Hypothalamus (tissue), 51 donors: ENCODE data around the gene MORF4L2.
A peak's percentile ranks its signal among the peaks of the same experiment; 100 is the strongest.

Experiments used
- DNase-seq, 51 donors: peaks; one replicate each; lab custom pipeline; 2025; lab: John Stamatoyannopoulos, UW

MORF4L2 gene

DNA sequence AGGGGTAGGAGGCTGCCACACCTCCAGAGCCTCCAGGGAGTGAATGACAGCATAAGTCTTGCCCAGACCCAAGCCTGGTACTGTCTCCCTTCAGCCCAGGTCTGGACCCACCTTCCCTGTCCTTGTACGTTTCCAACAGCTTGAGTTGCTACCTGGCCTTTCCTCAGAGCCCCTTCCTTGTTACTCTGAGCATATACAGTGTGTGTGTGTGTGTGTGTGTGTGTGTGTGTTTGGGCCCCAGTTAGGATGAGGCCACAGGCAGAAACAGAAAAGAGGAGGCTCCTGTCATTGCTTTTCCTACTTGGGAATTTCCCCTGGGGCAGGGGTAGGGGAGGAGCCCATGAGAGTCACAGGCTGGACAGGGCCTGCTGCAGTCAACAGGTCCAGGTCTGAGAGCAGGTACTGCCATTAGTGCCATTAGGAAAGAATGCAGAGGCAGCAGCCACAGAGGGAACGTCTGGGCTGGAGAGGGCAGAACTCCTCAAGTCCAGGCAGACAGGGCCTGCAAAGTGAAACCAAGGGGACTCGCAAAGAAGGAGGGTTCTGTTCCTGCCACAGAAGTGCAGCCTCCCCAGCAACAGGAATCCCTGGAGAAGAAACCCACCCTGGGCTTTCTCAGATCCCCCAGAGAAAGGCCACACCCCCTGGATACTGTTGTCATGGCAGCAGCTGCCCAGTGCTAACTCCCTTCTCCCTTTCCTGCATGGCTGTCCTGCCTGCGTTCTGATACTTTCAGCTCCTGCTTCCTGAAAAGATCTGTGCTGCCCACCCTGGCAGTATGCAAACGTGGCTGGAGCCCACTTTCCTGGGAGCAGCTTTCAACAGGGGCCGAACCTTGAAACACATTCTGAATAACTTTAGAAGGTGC, 47.8 kb downstream of the MORF4L2 start:
- peak in 21 of 51 donors; percentile 0 to 19 (median 3) for DNase-seq

DNA sequence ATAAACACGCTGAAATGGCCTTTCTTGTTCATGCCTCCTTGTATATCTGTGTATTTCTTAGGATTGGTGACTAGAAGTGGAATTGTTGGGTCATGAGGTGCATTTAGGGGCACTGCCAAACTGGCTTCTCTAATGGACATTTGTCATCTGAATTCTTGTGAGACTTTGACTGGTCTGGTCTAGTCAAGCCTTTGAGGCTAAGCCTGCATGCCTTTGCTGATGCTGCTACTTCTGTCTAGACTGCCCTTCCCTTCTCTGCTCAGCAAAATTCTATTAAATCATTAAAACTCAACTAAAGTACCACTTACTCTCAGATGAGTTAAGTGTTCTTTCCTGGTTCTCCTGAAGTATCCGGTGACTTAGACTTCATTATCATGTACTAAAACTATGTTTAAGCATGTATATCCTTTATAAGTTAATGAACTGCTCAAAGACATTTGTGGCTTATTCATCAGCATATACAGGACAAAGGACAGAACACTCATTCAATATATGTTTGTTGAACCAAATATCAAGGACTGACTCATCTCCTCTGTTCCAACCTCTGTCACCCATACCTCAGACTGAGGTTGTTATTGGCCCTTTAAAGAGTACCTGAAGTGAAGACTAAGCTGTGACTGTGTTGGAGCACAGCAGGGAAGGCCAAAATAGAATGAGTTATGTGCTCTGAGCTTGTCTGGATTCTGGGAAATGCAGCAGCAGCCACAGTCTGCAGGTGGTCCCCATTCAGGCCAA, 48.7 kb downstream of the MORF4L2 start:
- DNase-seq = no peak

DNA sequence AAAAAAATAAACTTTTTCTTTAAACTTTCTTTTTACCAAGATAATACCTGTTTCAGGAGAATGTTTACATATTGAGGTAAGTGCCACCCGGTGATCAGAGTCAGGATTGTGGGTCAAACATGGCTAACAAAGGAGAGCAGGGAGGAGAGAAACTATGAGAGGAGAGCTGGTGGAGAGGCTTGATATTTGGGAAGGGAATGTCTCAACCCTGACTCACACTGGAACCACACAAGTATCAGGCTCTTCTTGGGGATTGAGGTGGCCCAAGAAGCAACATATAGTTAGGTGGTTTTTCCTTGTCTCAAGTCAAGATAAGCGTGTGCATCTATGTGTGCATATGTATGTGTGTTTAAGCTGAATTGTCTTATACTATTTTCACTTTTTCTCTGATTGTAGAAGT, 51.1 kb downstream of the MORF4L2 start:
- no peak for DNase-seq

DNA sequence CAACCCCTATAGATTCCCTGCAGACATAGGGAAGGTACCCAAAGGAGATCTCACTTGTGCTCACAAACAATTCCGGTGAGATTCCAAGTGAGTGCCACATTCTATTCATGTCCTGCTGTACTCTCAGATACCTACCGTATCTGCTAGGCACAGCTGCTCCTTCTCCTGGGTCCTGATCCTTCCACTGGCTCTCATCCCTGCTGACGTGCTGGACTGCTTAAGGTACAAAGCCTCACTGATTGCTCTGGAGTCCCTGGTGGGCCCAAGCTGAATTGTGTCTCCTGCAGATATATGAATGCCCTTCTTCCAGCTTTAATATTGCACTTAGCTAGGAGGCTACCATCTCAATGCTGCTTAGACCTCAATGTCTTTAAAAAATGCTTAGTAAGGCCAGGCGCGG, 55.4 kb downstream of the MORF4L2 start:
- DNase-seq = no peak

DNA sequence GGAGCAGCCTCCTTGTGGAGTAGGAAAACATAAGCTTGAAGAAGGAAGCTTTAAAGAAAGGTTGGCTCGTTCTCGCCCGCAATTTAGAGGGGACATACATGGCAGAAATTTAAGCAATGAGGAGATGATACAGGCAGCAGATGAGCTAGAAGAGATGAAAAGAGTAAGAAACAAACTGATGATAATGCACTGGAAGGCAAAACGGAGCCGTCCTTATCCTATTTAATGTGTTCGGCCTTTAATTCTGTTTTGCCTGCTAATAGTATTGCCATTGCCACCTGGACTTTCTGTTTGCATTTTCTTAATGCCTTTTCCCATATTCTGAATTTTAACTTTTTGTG, 56.4 kb downstream of the MORF4L2 start:
- DNase-seq = no peak

DNA sequence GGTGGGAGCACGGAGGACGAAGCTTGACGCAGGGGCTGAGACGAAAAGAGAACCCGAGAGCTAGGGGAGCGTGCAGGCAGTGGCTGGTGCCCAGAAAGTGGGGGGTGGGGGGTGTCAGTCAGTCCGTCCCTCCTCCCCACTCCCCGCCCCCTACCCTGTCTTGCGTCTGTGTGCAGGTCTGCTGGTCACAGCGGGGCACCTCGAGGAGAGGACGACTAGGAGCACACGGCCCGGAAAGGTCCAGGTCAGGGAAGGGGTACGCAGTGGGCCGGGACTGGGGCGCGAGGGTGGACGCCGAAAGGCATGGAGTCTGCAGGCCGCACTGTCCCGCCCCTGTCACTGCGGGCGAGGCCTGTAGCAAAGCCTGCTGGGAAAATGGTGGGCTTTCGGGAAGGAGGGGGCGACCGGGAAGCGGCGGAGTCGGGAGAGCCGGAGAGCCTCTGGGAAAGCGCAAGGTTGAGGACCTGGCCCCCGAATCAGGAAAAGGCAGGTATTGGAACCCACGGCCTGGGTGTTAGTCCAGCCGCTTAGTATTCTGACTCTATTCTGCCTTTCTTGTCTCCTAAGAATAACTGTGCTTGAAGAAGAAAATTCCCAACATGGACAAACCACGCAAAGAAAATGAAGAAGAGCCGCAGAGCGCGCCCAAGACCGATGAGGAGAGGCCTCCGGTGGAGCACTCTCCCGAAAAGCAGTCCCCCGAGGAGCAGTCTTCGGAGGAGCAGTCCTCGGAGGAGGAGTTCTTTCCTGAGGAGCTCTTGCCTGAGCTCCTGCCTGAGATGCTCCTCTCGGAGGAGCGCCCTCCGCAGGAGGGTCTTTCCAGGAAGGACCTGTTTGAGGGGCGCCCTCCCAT, 57.0 kb downstream of the MORF4L2 start:
- peak in 50 of 51 donors; percentile 1 to 84 (median 56) for DNase-seq

DNA sequence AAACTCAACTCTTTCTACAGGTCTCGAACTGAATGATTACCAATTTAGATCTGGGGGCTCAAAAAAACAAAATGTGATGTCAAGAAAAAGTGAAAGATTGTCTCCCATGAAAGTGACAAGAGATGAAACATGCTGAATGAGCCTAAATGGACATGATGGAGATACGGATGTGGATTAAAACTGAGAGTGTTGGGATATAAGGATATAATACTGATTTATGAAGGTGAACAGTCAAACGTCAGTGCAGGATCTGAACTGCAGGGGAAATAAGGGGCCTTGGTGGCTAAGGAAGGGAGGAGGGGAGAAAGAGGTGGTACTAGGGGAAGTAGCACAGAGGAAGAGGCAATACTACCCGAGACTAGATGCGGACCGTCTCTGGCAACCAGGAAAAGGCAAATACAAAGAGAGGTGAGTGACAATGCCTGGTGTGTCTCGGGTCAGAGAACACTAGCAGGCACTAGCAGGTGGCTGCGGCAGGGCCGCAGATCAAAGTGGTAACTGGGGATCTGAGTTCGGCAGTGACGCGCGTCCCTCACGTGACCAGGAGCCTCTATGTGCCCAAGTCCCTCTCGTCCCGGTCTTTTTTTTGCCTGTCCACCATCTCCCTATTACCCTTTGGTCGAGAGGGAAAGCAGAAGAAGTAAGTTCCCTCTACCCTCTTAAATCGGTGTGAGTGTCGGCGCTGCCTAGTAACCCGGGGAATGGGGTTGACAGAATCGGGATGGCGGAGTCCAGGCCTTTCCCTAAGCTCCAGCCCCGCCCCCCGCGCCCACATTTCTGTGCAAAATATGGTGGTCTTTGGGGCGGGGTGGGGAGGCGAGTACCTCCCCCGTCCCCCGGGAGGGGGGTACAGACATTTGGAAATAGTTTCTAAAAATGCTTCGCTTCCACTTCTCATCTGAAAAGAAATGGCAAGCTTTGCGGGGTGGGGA, 57.8 kb downstream of the MORF4L2 start, which contains the start of gene TCEAL1:
TSS of gene TCEAL1 (plus strand) at position 590 of the 932 bp plus-strand sequence. CDS start 942 bp downstream, outside the sequence.
- peak; percentile 1 to 78 (median 47) for DNase-seq

DNA sequence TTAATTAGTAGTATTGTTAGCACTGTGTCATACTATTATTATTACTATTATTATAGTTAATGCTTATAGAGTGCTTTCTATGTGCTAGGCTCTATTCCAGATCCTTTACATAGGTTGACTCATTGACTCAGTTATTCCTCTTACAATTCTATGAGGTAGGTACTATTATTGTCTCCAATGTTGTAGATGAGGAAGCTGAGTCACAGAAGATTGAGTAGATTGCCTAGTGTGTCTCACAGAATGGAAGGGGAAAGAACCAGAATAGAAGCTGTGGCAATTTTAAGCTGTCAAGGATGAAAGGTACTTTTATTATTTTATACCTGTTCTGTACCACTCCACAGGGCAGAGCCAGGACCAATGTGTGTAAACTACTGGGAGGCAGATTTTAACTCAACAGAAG, 59.6 kb downstream of the MORF4L2 start:
- DNase-seq = no peak
